Measurements from ENCODE around the gene STK10.
A peak's percentile ranks its signal among the peaks of the same experiment; 100 is the strongest.

The STK10 gene

DNA sequence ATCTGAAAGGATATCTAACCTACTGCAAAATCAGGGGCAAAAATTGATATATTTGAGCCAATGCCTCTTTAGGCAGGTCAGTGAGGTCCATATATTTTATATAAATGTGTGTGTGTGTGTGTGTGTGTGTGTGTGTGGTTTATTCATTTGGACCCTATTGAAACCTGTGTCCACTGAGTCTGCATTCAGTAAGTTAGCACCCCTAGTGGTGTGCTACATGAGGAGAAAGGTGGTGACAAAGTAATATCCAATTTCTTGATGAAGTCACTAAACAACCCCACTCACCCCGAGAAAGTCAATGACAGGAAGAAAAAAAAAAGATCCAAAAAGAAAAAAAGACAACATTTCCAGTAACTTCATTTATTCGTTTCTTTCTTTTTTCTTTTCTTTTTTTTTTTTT lies 185.7 kb downstream of the STK10 start:
- TF ChIP-seq EZH2phosphoT487 (IDR thresholded peaks at IDR 0.05; ENCODE audit: borderline replicate concordance) = no peak
- TF ChIP-seq, protein P1, sequence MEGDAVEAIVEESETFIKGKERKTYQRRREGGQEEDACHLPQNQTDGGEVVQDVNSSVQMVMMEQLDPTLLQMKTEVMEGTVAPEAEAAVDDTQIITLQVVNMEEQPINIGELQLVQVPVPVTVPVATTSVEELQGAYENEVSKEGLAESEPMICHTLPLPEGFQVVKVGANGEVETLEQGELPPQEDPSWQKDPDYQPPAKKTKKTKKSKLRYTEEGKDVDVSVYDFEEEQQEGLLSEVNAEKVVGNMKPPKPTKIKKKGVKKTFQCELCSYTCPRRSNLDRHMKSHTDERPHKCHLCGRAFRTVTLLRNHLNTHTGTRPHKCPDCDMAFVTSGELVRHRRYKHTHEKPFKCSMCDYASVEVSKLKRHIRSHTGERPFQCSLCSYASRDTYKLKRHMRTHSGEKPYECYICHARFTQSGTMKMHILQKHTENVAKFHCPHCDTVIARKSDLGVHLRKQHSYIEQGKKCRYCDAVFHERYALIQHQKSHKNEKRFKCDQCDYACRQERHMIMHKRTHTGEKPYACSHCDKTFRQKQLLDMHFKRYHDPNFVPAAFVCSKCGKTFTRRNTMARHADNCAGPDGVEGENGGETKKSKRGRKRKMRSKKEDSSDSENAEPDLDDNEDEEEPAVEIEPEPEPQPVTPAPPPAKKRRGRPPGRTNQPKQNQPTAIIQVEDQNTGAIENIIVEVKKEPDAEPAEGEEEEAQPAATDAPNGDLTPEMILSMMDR (conservative IDR thresholded peaks at IDR 0.05; ENCODE audit: low read length) = peak; percentile 56

GRCh38 chr5:171999877-172000276 lies 188.1 kb downstream of the STK10 start:
- Histone ChIP-seq H3K36me3 (ENCODE audit: insufficient read depth, low read length) (no peaks in the 10 kb centered on the region), H3K4me1 (ENCODE audit: insufficient read depth, low read length, poor library complexity, severe bottlenecking) (peaks cover 33% of the 10 kb centered on the region), H3K9ac (ENCODE audit: low read depth, low read length, poor library complexity, severe bottlenecking) (no peak overlapping the region), H2AFZ (ENCODE audit: low read length) (no peak overlapping the region), H3K4me3 (ENCODE audit: low read length, poor library complexity, severe bottlenecking) (no peak overlapping the region), H3K79me2 (ENCODE audit: insufficient read depth, low read length) (peaks cover 90% of the 10 kb centered on the region), H4K20me1 (ENCODE audit: insufficient read depth, low read length, poor library complexity, severe bottlenecking) (peaks cover 52% of the 10 kb centered on the region), H3K9me3 (ENCODE audit: insufficient read depth, low read depth, low read length) (no peaks in the 10 kb centered on the region), H3K27me3 (ENCODE audit: insufficient read depth, low read length, poor library complexity, severe bottlenecking) (no peaks in the 10 kb centered on the region), H3F3A (ENCODE audit: low read depth) (no peaks in the 10 kb centered on the region), H3K9me2 (replicated peaks; ENCODE audit: low read depth, low read length) (no peaks in the 10 kb centered on the region), H3K4me2 (ENCODE audit: low read depth, low read length, poor library complexity, severe bottlenecking) (peak overlapping the region; percentile 72)
- TF ChIP-seq EZH2phosphoT487 (IDR thresholded peaks at IDR 0.05; ENCODE audit: borderline replicate concordance) = no peak
- TF ChIP-seq, protein P1 (conservative IDR thresholded peaks at IDR 0.05; ENCODE audit: low read length) = no peak

More for the DNA sequence above, 185.7 kb downstream of the STK10 start:
- Histone ChIP-seq H3K4me2 (ENCODE audit: low read depth, low read length, poor library complexity, severe bottlenecking) (peak overlapping the region; percentile 72), H3K27me3 (ENCODE audit: insufficient read depth, low read length, poor library complexity, severe bottlenecking) (no peaks in the 10 kb centered on the region), H3K4me3 (ENCODE audit: low read length, poor library complexity, severe bottlenecking) (peak overlapping the region; percentile 35), H4K20me1 (ENCODE audit: insufficient read depth, low read length, poor library complexity, severe bottlenecking) (peaks cover 47% of the 10 kb centered on the region), H3K9me2 (replicated peaks; ENCODE audit: low read depth, low read length) (no peaks in the 10 kb centered on the region), H3K9me3 (ENCODE audit: insufficient read depth, low read depth, low read length) (no peaks in the 10 kb centered on the region), H2AFZ (ENCODE audit: low read length) (no peak overlapping the region), H3F3A (ENCODE audit: low read depth) (no peaks in the 10 kb centered on the region), H3K4me1 (ENCODE audit: insufficient read depth, low read length, poor library complexity, severe bottlenecking) (peaks cover 33% of the 10 kb centered on the region), H3K36me3 (ENCODE audit: insufficient read depth, low read length) (no peaks in the 10 kb centered on the region), H3K79me2 (ENCODE audit: insufficient read depth, low read length) (peaks cover 86% of the 10 kb centered on the region), H3K9ac (ENCODE audit: low read depth, low read length, poor library complexity, severe bottlenecking) (no peak overlapping the region)

GRCh38 chr5:171999100-171999499 lies 188.9 kb downstream of the STK10 start:
- Histone ChIP-seq H2AFZ (ENCODE audit: low read length) (no peak overlapping the region), H3F3A (ENCODE audit: low read depth) (no peaks in the 10 kb centered on the region), H3K36me3 (ENCODE audit: insufficient read depth, low read length) (no peaks in the 10 kb centered on the region), H3K79me2 (ENCODE audit: insufficient read depth, low read length) (peaks cover 82% of the 10 kb centered on the region), H3K9ac (ENCODE audit: low read depth, low read length, poor library complexity, severe bottlenecking) (no peak overlapping the region), H3K4me2 (ENCODE audit: low read depth, low read length, poor library complexity, severe bottlenecking) (peak overlapping the region; percentile 16), H3K9me2 (replicated peaks; ENCODE audit: low read depth, low read length) (no peaks in the 10 kb centered on the region), H3K27me3 (ENCODE audit: insufficient read depth, low read length, poor library complexity, severe bottlenecking) (no peaks in the 10 kb centered on the region), H4K20me1 (ENCODE audit: insufficient read depth, low read length, poor library complexity, severe bottlenecking) (peaks cover 48% of the 10 kb centered on the region), H3K9me3 (ENCODE audit: insufficient read depth, low read depth, low read length) (no peaks in the 10 kb centered on the region), H3K4me3 (ENCODE audit: low read length, poor library complexity, severe bottlenecking) (no peak overlapping the region), H3K4me1 (ENCODE audit: insufficient read depth, low read length, poor library complexity, severe bottlenecking) (peaks cover 29% of the 10 kb centered on the region)
- TF ChIP-seq, protein P1 (conservative IDR thresholded peaks at IDR 0.05; ENCODE audit: low read length) = no peak
- TF ChIP-seq EZH2phosphoT487 (IDR thresholded peaks at IDR 0.05; ENCODE audit: borderline replicate concordance) = no peak
